Sigmoid colon (tissue), 4 donors: ENCODE results near the gene PAK6.

Source experiments
- EP300 ChIP-seq, 4 donors: sonication (generic); formaldehyde crosslinking; IDR thresholded peaks; one replicate each; pipeline ENCODE4 v1.6.1; 2017; ENCODE audit warnings: antibody characterized with exemption in 4 of 4
- POLR2A ChIP-seq, 2 donors: fragments of 450-650 bp; IDR thresholded peaks; one replicate each; pipeline ENCODE4 v1.6.1; 2016; ENCODE audit warnings: antibody characterized with exemption in 2 of 2, mild to moderate bottlenecking in 2 of 2, moderate library complexity in 2 of 2
- POLR2AphosphoS5 ChIP-seq, 4 donors: sonication (generic); formaldehyde crosslinking; IDR thresholded peaks; one replicate each; pipeline ENCODE4 v1.6.1; 2017; ENCODE audit warnings: antibody characterized with exemption in 4 of 4
- TF ChIP-seq, protein P1 (sequence below), 4 experiments: fragments of 450-650 bp in 3 of 4; fragments of 200-600 bp in 1 of 4; IDR thresholded peaks; one replicate each; pipeline ENCODE4 v1.5.1; 2016 to 2019; ENCODE audit warnings: antibody characterized with exemption in 4 of 4, mild to moderate bottlenecking in 3 of 4, moderate library complexity in 2 of 4

- TF ChIP-seq, protein P1, sequence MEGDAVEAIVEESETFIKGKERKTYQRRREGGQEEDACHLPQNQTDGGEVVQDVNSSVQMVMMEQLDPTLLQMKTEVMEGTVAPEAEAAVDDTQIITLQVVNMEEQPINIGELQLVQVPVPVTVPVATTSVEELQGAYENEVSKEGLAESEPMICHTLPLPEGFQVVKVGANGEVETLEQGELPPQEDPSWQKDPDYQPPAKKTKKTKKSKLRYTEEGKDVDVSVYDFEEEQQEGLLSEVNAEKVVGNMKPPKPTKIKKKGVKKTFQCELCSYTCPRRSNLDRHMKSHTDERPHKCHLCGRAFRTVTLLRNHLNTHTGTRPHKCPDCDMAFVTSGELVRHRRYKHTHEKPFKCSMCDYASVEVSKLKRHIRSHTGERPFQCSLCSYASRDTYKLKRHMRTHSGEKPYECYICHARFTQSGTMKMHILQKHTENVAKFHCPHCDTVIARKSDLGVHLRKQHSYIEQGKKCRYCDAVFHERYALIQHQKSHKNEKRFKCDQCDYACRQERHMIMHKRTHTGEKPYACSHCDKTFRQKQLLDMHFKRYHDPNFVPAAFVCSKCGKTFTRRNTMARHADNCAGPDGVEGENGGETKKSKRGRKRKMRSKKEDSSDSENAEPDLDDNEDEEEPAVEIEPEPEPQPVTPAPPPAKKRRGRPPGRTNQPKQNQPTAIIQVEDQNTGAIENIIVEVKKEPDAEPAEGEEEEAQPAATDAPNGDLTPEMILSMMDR (IDR thresholded peaks at IDR 0.05) = no peak
- TF ChIP-seq POLR2A (IDR thresholded peaks at IDR 0.05) (no peak), POLR2AphosphoS5 (IDR thresholded peaks at IDR 0.05) (no peak), EP300 (IDR thresholded peaks at IDR 0.05) (no peak)
Measured at GRCh38 chr15:40325700-40326099, 86.8 kb downstream of the PAK6 start.
